Parathyroid adenoma (tissue), 2 donors: ENCODE measurements around the gene SLC12A7.

Source experiments
- H2AFZ ChIP-seq: fragments of 300-600 bp; sonication (generic); one replicate; pipeline ENCODE4 v1.7.0; 2017; ENCODE audit warnings: antibody characterized with exemption, mild to moderate bottlenecking
- H3K27ac ChIP-seq: fragments of 300-600 bp; sonication (generic); one replicate; pipeline ENCODE4 v1.7.0; 2017
- H3K27me3 ChIP-seq: fragments of 300-600 bp; sonication (generic); one replicate; pipeline ENCODE4 v1.7.0; 2017; ENCODE audit warnings: low read length; ENCODE audit not compliant: control insufficient read depth, insufficient read depth
- H3K36me3 ChIP-seq: fragments of 300-600 bp; sonication (generic); one replicate; pipeline ENCODE4 v1.7.0; 2017; ENCODE audit warnings: low read length; ENCODE audit not compliant: control insufficient read depth, insufficient read depth
- H3K4me1 ChIP-seq: fragments of 300-600 bp; sonication (generic); one replicate; pipeline ENCODE4 v1.7.0; 2017; ENCODE audit warnings: control low read depth
- H3K4me2 ChIP-seq: fragments of 300-600 bp; sonication (generic); one replicate; pipeline ENCODE4 v1.7.0; 2017; ENCODE audit warnings: low read length
- H3K4me3 ChIP-seq: fragments of 300-600 bp; sonication (generic); one replicate; pipeline ENCODE4 v1.7.0; 2017; ENCODE audit warnings: low read depth, low read length
- H3K79me2 ChIP-seq: fragments of 300-600 bp; sonication (generic); one replicate; pipeline ENCODE4 v1.7.0; 2017; ENCODE audit warnings: control low read depth
- H3K9ac ChIP-seq: fragments of 300-600 bp; sonication (generic); one replicate; pipeline ENCODE4 v1.7.0; 2017; ENCODE audit warnings: mild to moderate bottlenecking
- H3K9me3 ChIP-seq: fragments of 300-600 bp; sonication (generic); one replicate; pipeline ENCODE4 v1.7.0; 2017; ENCODE audit warnings: low read length; ENCODE audit not compliant: control insufficient read depth
- TF ChIP-seq, protein P1 (sequence below): fragments of 300-600 bp; sonication (generic); IDR thresholded peaks from one replicate; pipeline ENCODE4 v1.7.0; 2017; ENCODE audit warnings: antibody characterized with exemption, mild to moderate bottlenecking
- donor health status: primary hyperparathyroidism.

The SLC12A7 gene

DNA sequence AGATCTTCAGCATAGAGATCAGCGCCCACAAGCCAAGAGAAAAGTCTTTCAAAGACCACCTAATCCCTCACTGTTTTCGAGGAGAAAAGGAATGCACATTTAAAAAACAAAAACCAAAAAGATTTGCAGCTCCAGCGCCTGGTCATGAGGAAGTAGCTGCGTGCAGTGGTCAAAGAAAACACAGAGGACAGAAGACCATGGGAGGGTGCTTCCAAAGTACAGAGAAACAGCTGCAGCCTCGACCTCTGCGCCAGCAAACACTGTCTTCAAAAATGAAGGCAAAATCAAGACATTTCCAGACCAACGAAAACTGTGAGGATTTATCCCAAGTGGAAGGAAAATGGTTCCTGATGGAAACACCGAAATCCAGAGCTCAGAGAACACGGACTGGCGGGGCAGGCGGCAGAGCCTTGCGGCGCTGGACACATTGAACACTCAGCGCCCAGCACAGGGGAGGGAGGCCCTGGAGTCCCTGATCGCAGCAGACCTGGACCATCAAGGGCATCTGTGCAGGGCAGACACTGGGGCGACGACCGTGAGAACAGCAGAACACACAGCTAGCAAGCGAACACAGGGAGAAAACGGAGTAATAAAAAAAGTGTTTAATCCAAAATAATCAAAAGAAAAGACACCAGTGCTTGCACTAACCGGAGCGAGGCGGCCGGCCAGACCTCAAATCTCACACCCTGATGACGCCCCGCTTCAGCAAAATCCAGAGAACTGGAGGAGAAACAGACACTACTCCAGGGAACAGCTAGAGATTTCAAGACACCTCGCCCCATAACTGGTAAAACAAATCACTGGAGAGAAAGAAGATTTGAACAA lies 12.6 kb upstream of the SLC12A7 start:
- Histone ChIP-seq H3K36me3 (no peaks in the 10 kb centered on the region), H3K27ac (no peak overlapping the region)

DNA sequence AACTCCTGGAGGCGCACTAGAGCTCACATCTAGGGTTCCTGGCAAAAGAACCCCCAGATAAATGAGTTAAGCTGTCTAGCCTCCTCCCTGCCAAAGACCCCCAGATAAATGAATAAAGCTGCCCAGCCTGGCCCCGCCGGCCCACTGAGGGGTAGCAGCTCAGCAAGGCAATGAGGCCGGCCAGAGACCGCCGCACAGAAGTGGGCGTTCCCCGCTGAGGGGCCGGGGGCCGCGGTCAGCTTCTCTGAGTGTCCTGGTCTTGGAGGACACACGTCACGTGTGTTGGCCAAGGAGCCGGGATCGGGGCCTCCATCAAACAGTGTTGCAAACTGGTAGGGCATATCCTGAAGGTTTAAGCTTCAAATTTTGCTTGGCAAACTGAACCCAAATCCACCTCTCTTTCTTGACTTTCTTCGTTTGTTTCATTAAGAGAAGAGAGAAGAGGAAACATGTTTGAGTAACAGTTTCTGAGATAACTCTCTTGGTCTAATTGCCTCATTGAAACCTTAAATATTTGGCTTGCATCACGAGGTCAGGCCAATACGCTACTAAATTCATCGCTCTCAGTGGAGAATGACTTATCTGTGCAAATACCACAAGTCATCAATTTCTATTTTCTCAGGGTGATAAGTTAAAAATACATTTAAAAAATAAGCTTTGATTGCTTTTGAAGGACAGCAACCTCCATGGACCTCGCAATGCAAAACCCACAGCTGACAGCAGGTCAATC lies 11.7 kb upstream of the SLC12A7 start:
- TF ChIP-seq, protein P1, sequence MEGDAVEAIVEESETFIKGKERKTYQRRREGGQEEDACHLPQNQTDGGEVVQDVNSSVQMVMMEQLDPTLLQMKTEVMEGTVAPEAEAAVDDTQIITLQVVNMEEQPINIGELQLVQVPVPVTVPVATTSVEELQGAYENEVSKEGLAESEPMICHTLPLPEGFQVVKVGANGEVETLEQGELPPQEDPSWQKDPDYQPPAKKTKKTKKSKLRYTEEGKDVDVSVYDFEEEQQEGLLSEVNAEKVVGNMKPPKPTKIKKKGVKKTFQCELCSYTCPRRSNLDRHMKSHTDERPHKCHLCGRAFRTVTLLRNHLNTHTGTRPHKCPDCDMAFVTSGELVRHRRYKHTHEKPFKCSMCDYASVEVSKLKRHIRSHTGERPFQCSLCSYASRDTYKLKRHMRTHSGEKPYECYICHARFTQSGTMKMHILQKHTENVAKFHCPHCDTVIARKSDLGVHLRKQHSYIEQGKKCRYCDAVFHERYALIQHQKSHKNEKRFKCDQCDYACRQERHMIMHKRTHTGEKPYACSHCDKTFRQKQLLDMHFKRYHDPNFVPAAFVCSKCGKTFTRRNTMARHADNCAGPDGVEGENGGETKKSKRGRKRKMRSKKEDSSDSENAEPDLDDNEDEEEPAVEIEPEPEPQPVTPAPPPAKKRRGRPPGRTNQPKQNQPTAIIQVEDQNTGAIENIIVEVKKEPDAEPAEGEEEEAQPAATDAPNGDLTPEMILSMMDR, result no peak
- H3K4me1 ChIP-seq, result peaks cover 2% of the 10 kb centered on the region
- H3K27ac ChIP-seq, result no peak overlapping the region

More for the DNA sequence above, 12.6 kb upstream of the SLC12A7 start:
- H3K4me3 ChIP-seq, result no peak overlapping the region
- H3K4me1 ChIP-seq, result no peaks in the 10 kb centered on the region
- H3K79me2 ChIP-seq, result no peaks in the 10 kb centered on the region
- no peak overlapping the region for H3K4me2 ChIP-seq
- H3K9ac ChIP-seq, result no peak overlapping the region
- no peak overlapping the region for H2AFZ ChIP-seq
- H3K27me3 ChIP-seq, result no peaks in the 10 kb centered on the region
- H3K9me3 ChIP-seq, result no peaks in the 10 kb centered on the region
- TF ChIP-seq, protein P1, result no peak

DNA sequence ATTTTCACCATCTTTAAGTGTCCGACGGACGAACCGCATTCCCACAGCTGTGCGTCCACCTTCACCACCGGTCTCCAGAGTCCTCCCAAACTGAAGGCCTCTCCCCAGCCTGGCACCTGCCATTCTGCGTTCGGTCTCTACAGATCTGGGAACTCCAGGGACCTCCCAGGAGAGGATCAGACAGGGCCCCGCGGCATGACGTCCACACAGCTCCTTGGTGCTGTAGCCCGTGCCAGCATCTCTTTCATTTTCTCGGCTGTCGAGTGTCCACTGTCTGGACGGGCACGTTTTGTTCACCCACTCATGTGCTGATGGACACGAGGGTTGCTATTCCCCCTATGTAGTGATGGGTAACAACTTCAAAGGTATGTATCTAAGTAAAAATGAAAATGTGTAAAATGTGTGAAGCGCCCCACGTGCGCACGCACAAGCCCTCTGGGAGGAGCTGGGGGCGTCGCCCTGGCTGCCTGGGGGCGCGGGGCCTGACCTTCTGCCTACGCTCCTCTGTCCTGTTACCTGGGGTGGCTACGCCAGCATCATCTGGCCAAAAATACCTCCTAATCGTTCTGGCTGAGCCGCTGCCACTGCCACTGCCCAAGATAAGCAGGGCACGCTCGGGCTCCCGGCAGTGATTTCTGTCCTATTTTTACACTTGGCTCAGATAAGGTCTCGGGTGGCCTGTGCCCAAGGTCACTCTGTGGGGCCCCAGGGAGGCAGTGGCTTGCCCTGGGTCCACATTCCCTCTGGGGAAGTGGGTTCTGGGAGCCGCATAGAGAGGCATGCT lies 10.8 kb upstream of the SLC12A7 start:
- Histone ChIP-seq H2AFZ (no peak overlapping the region), H3K36me3 (no peaks in the 10 kb centered on the region), H3K27ac (no peak overlapping the region), H3K4me1 (peaks cover 5% of the 10 kb centered on the region), H3K9me3 (no peaks in the 10 kb centered on the region), H3K4me2 (no peak overlapping the region), H3K27me3 (no peaks in the 10 kb centered on the region), H3K79me2 (no peaks in the 10 kb centered on the region), H3K9ac (no peak overlapping the region), H3K4me3 (no peak overlapping the region)
- TF ChIP-seq, protein P1, result no peak

More for the DNA sequence above, 11.7 kb upstream of the SLC12A7 start:
- Histone ChIP-seq H3K27me3 (no peaks in the 10 kb centered on the region), H3K4me3 (no peak overlapping the region), H3K9ac (no peak overlapping the region), H3K36me3 (no peaks in the 10 kb centered on the region), H2AFZ (no peak overlapping the region), H3K9me3 (no peaks in the 10 kb centered on the region), H3K4me2 (no peak overlapping the region), H3K79me2 (no peaks in the 10 kb centered on the region)

DNA sequence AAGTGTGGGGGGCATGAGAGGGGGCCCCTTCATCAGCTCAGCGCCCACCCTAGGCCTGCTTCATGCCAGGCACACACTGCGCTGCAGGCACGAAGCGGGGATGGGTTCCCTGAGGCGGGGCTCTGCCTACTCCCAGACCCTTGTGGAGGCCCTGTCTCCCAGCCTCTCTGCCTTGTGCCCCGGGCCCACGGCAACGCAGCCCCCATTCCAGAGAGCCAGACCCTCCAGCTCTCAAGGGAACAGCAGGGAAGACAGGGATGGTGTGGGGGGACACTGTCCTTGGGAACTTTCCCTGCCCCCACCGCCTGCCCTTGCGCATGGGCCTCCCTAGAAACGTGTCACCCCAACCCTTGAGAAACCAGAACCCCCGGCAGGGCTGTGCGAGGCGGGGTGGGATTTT lies 10.0 kb upstream of the SLC12A7 start:
- no peaks in the 10 kb centered on the region for H3K27me3 ChIP-seq
- no peak overlapping the region for H3K4me3 ChIP-seq
- H3K27ac ChIP-seq, result no peak overlapping the region
- H3K9me3 ChIP-seq, result no peaks in the 10 kb centered on the region
- H3K4me2 ChIP-seq, result no peak overlapping the region
- H3K4me1 ChIP-seq, result peaks cover 5% of the 10 kb centered on the region
- no peaks in the 10 kb centered on the region for H3K79me2 ChIP-seq
- H3K36me3 ChIP-seq, result no peaks in the 10 kb centered on the region
- H2AFZ ChIP-seq, result no peak overlapping the region
- TF ChIP-seq, protein P1, result no peak
- no peak overlapping the region for H3K9ac ChIP-seq
